ENCODE data around the gene LRRC52. TPM values are rescaled to one million over a fixed set of nuclear protein-coding genes. Genes with fewer than 3 reads are reported as not detected.

Gene LRRC52, protein sequence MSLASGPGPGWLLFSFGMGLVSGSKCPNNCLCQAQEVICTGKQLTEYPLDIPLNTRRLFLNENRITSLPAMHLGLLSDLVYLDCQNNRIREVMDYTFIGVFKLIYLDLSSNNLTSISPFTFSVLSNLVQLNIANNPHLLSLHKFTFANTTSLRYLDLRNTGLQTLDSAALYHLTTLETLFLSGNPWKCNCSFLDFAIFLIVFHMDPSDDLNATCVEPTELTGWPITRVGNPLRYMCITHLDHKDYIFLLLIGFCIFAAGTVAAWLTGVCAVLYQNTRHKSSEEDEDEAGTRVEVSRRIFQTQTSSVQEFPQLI
- total RNA-seq, result not detected in 2 replicates

DNA sequence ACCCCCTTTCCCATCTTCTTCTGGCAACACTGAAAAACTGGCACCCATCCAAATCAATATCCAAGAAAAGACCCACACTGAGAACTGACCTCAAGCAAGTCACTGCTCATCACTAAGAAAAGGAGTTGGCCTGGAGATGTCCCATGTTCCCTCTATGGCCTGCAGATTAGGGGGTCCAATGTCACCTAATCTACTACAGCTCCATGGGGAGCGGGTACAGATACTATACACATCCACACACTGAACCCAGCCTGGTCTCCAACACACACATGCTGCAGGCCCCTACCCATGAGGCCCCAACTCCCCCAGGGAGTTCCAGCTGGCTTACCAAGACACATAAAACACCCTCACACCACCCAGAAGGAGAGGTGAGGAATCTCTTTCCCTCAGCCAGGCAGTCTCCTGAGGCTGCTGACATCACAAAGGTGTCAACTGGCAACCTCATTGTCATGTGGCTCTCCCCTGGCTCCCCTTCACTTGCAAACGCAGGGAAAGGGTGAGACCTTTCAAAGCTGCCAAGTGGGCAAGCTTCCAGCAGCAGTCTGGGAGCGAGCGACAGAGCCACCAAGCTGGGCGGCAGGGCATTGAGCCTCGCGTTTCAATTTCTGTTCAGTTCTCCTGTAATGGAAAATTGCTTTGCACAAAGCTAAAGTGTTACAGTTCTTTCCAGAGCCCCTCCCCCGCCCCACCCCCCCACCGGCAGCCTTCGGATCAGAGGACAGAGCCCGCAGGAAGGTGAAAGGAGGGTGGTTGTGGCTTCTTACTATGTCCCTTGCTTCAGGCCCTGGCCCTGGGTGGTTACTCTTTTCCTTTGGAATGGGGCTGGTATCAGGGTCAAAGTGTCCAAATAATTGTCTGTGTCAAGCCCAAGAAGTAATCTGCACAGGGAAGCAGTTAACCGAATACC, at the start of gene LRRC52:
Gene LRRC52, plus strand, starts transcription at position 469 of the 907 bp plus-strand sequence. Its CDS starts 297 bp downstream, at position 766.
- Mint-ChIP-seq H3K4me1 (ENCODE audit: low read depth) (no peaks in the 10 kb centered on the region), H3K27ac (no peak within 1 kb of the TSS), H3K36me3 (ENCODE audit: low read depth) (no peaks in the 10 kb centered on the region), H3K27me3 (ENCODE audit: insufficient read depth) (peaks cover 14% of the 10 kb centered on the region), H3K4me3 (no peak within 1 kb of the TSS), H3K9me3 (no peaks in the 10 kb centered on the region)
- no peak for DNase-seq (ENCODE audit: low spot score)
- intact Hi-C loops (cut with micrococcal nuclease), result no loop called here

DNA sequence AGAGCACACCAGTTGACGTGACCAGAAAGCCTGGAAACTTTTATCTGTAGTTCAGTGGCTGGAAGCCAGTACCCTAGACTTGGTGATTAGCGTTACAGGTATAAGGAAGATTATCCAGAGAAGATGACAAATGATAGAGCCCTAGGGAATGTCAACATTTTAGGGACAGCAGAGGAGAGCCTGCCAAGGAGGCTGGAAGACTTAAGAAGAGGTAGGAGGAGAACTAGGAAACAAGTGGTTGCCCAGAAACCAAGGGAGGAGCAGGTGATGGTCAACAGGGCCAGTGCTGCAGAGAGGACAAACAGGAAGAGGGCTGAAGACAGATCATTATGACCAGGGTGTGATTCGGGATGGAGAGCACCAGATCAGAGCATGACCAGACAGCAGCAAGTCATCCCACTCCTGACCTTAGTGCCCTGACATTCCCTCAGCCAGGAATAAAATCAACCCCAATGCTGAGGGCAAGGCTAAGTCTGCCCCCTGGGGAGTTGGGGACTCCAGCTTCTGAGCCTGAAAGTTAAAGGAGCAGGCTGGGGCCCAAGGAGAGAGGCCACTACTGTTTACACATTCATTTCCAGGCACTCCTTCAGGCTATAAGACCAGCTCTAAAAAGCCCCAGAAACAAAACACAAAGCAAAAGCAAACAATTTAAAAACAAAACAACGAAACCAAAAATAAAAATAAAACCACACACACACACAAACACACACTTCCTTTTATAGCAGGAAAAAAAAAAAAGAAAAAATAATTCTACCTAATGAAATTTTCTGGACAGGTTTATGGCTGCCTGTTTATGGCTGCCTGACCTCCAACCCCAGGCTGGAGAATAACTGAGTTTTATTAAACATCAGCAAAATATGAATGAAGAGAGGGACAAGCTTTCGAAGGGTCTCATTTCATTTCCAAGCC, 48.6 kb upstream of the LRRC52 start:
- no peak overlapping the region for H3K4me3 Mint-ChIP-seq
- H3K27me3 Mint-ChIP-seq (ENCODE audit: insufficient read depth), result peaks cover 6% of the 10 kb centered on the region
- DNase-seq (ENCODE audit: low spot score), result no peak
- H3K9me3 Mint-ChIP-seq, result no peaks in the 10 kb centered on the region
- no peak overlapping the region for H3K27ac Mint-ChIP-seq
- H3K4me1 Mint-ChIP-seq (ENCODE audit: low read depth), result peaks cover 5% of the 10 kb centered on the region
- intact Hi-C loops (cut with micrococcal nuclease), result no loop called here
- no peaks in the 10 kb centered on the region for H3K36me3 Mint-ChIP-seq (ENCODE audit: low read depth)

DNA sequence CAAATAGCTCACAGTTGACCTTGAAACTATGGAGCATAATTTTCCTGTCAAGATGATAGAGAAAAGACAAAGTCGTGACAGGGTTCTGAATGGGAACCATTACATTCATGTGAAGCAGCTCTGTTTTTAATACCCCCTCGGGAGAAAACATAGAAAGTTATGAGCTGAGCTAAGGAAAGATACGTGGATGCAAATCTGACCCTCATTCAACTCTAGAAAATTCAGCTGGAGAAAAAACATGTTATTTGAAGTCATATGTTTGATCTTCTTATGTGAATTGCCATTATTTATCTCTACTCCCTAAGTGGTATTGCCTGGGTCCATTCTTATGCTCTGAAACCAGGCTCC, 48.0 kb upstream of the LRRC52 start:
- Mint-ChIP-seq H3K4me1 (ENCODE audit: low read depth) (peaks cover 5% of the 10 kb centered on the region), H3K4me3 (no peak overlapping the region), H3K27ac (no peak overlapping the region), H3K27me3 (ENCODE audit: insufficient read depth) (peaks cover 7% of the 10 kb centered on the region), H3K9me3 (no peaks in the 10 kb centered on the region), H3K36me3 (ENCODE audit: low read depth) (no peaks in the 10 kb centered on the region)
- no peak for DNase-seq (ENCODE audit: low spot score)
- intact Hi-C loops (cut with micrococcal nuclease), result no loop called here

DNA sequence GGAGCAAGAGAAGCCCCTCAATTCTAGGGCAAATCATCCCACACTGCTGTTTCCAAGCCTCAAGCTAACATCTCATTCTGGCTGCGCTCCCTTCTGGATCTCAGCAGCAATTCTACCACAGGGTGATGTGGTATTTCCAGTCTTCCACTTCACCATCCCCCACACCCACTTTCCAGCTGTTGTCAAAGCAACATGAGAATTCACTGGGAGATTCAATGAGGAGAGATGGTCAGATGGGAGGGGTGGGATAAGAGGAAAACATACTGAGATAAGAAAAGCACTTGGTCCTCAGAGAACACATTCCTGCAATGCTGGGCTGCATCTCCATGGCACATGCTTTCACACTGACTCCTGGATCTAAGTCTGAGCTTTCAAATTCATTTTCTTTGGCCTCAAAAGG, 47.3 kb upstream of the LRRC52 start:
- Mint-ChIP-seq H3K4me1 (ENCODE audit: low read depth) (peaks cover 5% of the 10 kb centered on the region), H3K27ac (no peak overlapping the region), H3K36me3 (ENCODE audit: low read depth) (no peaks in the 10 kb centered on the region), H3K9me3 (no peaks in the 10 kb centered on the region), H3K4me3 (no peak overlapping the region), H3K27me3 (ENCODE audit: insufficient read depth) (peaks cover 7% of the 10 kb centered on the region)
- DNase-seq (ENCODE audit: low spot score), result no peak
- intact Hi-C loops (cut with micrococcal nuclease), result no loop called here

DNA sequence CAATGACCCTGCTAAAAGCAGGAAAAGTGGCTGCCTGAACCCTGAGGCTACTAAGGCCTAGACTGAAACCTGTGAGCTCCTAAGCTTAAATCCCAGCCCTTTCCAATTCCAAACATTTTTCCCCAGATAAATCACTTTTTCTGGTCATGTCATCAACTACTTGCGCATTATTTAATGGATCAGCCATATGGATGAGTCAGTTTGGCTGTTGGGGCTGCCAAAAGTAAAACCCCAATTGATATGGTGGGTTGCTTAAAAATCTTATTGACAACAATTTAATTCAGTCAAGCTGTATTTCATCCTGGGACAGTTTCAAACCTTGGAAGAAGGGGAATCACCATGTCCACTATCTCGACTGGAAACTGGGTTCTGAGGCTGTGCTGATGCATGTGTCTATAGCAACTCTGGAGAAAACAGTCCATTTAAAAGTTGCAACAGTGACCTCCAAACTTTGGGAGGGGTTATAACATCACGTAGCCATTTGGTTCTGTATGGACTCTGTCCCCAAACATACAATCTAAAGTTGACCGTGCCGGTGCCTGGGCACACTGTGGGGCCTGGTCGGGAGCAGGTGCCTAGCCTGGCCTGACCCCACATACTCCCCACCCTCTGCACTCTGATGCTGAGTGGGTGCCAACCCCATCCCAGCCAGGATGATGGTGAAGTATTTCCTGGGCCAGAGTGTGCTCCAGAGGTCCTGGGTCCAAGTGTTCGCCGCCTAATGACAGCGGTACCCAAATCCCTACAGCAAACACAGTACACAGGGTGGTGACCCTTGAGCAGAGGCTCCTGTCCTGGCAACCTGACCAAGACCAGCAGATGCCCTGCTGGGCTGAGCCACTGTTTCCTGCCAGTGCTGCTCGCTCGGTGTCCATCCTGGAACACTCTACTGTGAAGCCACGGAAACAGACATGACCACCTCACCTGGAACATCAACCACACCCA, 46.5 kb upstream of the LRRC52 start:
- Mint-ChIP-seq H3K27me3 (ENCODE audit: insufficient read depth) (peaks cover 7% of the 10 kb centered on the region), H3K4me1 (ENCODE audit: low read depth) (peaks cover 5% of the 10 kb centered on the region), H3K36me3 (ENCODE audit: low read depth) (no peaks in the 10 kb centered on the region), H3K9me3 (no peaks in the 10 kb centered on the region), H3K27ac (no peak overlapping the region), H3K4me3 (no peak overlapping the region)
- intact Hi-C loops (cut with micrococcal nuclease), result no loop called here
- no peak for DNase-seq (ENCODE audit: low spot score)

DNA sequence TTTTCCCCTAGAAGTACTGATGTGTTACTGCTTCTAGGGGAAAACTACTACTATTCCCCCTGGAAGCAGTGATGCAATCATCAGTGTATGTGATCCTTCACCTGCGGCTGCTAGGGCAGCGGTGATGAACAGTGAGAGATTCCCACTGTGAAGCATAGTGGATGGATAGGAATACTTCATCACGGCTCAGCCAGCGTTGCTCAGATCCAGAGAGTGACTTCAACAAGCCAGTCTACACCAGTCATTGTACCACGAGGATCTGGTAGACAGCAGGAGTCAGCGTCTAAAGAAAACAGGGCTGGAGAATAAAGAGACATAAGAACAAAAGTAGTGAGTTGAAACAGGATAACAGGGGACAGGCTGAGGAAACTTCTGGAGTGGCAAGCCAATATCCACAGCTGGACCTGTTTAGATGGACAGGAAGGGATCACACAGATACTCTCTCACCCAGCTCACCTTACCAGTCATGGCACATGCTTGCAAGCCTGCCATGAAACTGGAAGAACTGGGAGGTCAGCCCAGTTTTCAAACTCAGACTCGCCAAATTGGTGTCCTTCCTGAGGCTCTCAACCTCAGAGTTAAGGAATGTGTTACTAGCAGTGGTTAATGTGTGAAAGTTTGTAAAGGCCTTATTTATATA, 42.4 kb upstream of the LRRC52 start:
- H3K27ac Mint-ChIP-seq, result no peak overlapping the region
- peaks cover 6% of the 10 kb centered on the region for H3K9me3 Mint-ChIP-seq
- peaks cover 30% of the 10 kb centered on the region for H3K27me3 Mint-ChIP-seq (ENCODE audit: insufficient read depth)
- no peaks in the 10 kb centered on the region for H3K4me1 Mint-ChIP-seq (ENCODE audit: low read depth)
- intact Hi-C loops (cut with micrococcal nuclease), result no loop called here
- H3K36me3 Mint-ChIP-seq (ENCODE audit: low read depth), result peaks cover 2% of the 10 kb centered on the region
- DNase-seq (ENCODE audit: low spot score), result no peak
- no peak overlapping the region for H3K4me3 Mint-ChIP-seq

DNA sequence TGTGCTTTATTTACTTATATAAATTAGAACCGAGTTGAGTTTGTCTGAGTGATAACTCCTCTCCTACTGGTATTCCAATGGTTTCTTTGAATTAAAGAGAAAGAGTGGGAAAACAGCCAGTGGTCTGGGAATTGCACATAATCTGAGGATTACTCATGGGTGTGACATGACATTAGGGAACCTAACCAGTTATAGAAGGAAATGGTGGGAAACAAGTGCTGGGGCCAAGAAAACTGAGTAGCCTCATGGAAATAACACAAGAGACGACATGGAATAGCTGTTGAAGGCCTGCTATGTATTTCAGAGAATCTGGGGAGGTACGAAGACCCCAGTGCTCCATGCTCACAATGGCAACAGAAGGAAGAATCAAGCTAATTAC, 41.8 kb upstream of the LRRC52 start:
- Mint-ChIP-seq H3K9me3 (peaks cover 6% of the 10 kb centered on the region), H3K27me3 (ENCODE audit: insufficient read depth) (peaks cover 26% of the 10 kb centered on the region), H3K27ac (no peak overlapping the region), H3K36me3 (ENCODE audit: low read depth) (peaks cover 2% of the 10 kb centered on the region), H3K4me3 (no peak overlapping the region), H3K4me1 (ENCODE audit: low read depth) (no peaks in the 10 kb centered on the region)
- DNase-seq (ENCODE audit: low spot score), result no peak
- intact Hi-C loops (cut with micrococcal nuclease), result no loop called here

DNA sequence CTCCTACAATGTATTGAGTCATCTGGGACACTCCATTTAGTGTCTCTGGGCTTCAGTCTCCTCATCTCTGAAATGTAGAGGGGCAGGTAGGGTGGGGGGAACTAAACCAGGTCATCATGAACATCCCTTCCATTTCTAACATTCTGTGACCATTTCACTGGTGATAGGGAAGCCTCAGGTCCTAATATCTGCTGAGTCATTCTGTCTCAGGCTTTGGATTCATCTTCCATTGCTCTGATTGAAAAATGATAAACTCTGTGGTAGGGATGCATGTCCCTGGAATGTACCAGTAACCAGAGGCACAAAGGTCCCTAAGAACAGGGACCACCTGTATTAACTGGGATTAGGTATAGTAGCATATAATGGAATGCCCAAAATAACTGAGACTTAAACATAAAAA, 36.2 kb upstream of the LRRC52 start:
- no peak overlapping the region for H3K4me3 Mint-ChIP-seq
- intact Hi-C loops (cut with micrococcal nuclease), result no loop called here
- H3K27ac Mint-ChIP-seq, result no peak overlapping the region
- no peak for DNase-seq (ENCODE audit: low spot score)
- H3K9me3 Mint-ChIP-seq, result peaks cover 6% of the 10 kb centered on the region
- peaks cover 2% of the 10 kb centered on the region for H3K36me3 Mint-ChIP-seq (ENCODE audit: low read depth)
- peaks cover 32% of the 10 kb centered on the region for H3K27me3 Mint-ChIP-seq (ENCODE audit: insufficient read depth)
- no peaks in the 10 kb centered on the region for H3K4me1 Mint-ChIP-seq (ENCODE audit: low read depth)

DNA sequence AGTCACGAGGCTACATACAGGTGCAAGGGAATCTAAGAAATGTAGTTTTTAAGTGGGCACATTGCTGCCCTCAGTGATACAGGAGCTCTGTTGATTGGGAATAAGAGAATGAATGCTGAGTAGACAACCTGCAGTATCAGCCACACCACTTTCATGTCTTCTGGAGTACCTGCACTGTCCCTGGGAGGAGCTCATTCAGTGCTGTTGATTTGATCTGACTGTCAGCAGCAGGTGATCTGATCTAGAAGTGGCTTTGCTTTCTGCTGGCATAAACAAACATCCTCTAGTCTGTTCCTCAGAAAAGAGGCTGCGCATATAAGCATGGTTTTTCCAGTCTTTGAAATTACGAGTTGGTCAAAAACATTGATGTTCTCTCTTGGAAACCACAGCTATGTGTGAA, 35.5 kb upstream of the LRRC52 start:
- no peak for DNase-seq (ENCODE audit: low spot score)
- intact Hi-C loops (cut with micrococcal nuclease), result no loop called here
- H3K36me3 Mint-ChIP-seq (ENCODE audit: low read depth), result peaks cover 2% of the 10 kb centered on the region
- H3K4me3 Mint-ChIP-seq, result no peak overlapping the region
- peaks cover 6% of the 10 kb centered on the region for H3K9me3 Mint-ChIP-seq
- H3K27me3 Mint-ChIP-seq (ENCODE audit: insufficient read depth), result peaks cover 30% of the 10 kb centered on the region
- H3K4me1 Mint-ChIP-seq (ENCODE audit: low read depth), result no peaks in the 10 kb centered on the region
- H3K27ac Mint-ChIP-seq, result no peak overlapping the region

DNA sequence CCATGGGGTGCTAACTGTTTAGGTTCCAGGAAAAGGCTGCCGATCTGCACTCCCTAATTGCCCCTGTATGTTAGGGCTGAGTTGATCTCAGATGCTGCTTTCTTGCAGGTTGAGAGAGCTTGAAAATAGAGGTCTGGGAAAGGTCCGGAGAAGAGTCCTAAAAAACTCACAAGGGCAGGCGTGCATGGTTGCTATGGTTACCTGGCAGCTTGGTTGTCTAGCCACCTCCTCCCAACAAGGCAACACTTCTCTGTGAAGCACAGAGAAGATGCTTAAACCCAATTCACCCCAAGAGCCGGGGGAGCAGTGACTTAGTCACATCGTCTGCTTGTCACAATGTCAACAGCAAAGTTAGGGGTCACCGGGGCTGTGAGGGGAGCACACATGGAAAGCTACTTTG, 31.0 kb upstream of the LRRC52 start:
- Mint-ChIP-seq H3K9me3 (no peaks in the 10 kb centered on the region), H3K27me3 (ENCODE audit: insufficient read depth) (peaks cover 11% of the 10 kb centered on the region), H3K27ac (no peak overlapping the region), H3K36me3 (ENCODE audit: low read depth) (no peaks in the 10 kb centered on the region), H3K4me1 (ENCODE audit: low read depth) (no peaks in the 10 kb centered on the region), H3K4me3 (no peak overlapping the region)
- intact Hi-C loops (cut with micrococcal nuclease), result loop anchor here (10.0 kb wide), 1 partner anchor 62 kb away; no protein-coding TSS in a partner anchor
- no peak for DNase-seq (ENCODE audit: low spot score)

DNA sequence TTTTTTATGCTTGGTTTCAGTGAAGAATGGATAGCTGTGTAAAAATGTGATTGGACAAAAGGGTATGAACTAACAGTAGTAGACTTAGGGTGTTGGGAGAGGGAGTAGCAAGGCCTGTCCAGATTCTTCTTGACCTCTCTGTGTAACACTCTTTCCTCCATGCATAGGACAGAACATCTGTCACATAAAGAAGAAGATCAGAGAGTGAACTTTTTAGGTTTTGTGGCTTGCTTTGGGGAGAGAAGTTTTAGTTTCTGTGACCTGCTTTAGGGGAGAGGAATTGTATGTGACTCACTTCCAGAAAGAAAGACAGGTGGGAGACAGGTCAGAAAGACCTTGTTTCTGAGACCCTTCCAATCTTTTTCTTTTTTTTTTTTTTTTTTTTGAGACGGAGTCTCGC, 27.3 kb upstream of the LRRC52 start:
- no peak overlapping the region for H3K27ac Mint-ChIP-seq
- peaks cover 6% of the 10 kb centered on the region for H3K27me3 Mint-ChIP-seq (ENCODE audit: insufficient read depth)
- H3K4me3 Mint-ChIP-seq, result no peak overlapping the region
- intact Hi-C loops (cut with micrococcal nuclease), result loop anchor here (10.0 kb wide), 1 partner anchor 58 kb away; no protein-coding TSS in a partner anchor
- no peaks in the 10 kb centered on the region for H3K9me3 Mint-ChIP-seq
- no peaks in the 10 kb centered on the region for H3K36me3 Mint-ChIP-seq (ENCODE audit: low read depth)
- no peak for DNase-seq (ENCODE audit: low spot score)
- no peaks in the 10 kb centered on the region for H3K4me1 Mint-ChIP-seq (ENCODE audit: low read depth)

All from activated T-helper 1 cell treated with anti-CD3 and anti-CD28 coated beads, Interleukin-12 subunit alpha, Interleukin-12 subunit beta, Interleukin-2, Interleukin-4 antibody, amounts not matched to agents 30 ng/mL and 10 ng/mL and 1 ng/mL, durations not matched to agents 14 hours and 24 hours and 36 hours (primary cell).